ENCODE data around the gene CRKL. TPM values are rescaled to one million over a fixed set of nuclear protein-coding genes. Genes with fewer than 3 reads are reported as not detected.
A peak's percentile ranks its signal among the peaks of the same experiment; 100 is the strongest.
"Not testable (repeated sequence)": the region's sequence is repeated elsewhere in the genome, so short reads cannot be mapped to it uniquely, and the experiment has no call there.

Gene CRKL
- total RNA-seq, 2 experiments from 2014 or later, result 91.0 to 92.9 TPM

DNA sequence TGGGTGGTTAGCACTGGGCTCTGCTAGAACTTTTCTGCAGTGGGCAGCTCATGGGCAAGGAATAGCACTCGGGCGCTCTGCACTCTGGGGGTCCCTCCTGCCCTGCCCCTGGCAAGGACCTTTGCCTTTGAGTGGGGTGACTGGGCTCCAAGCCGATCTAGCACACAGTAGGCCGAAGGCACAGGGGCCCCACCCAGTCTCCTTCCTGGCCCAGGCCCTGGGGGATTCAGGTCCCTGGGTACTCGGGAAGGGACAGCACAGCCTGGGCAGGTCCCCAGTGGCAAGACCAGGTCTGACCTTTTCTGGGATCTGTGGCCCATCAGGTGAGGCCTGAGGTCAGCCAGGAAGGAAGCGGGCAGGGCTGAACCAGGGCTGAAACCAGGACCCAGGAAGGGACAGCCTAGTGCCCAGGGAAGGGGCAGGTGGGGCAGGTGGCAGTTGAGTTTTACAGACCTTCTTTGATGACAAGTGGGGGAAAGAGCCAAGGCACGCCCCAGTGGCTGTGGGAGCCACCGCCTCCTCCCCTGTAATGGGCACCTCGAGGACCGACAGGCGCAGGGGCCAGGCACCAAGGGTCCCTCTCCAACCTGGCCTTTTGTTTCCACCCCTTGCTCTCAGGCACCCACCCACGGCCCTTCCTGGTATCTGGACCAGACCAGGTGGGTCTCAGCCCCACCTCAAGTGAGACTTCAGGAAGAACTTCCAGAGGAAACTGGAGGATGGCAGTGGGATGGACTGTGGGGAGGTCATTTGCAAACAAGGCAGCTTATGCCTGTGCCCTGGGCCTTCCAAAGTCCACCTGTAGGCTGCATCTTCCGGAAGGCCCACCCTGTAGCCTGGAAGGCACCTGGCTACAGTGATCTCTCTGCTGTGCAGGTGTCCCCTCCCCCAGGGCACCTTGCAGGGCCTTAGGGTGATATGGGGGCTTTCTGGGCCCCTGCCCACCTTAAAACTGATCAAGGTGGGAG, 49.0 kb downstream of the CRKL start:
- Mint-ChIP-seq H3K27me3 (peaks cover 12% of the 10 kb centered on the region), H3K36me3 (no peaks in the 10 kb centered on the region), H3K4me3 (no peak overlapping the region), H3K4me1 (peaks cover 15% of the 10 kb centered on the region), H3K27ac (no peak overlapping the region), H3K9me3 (no peaks in the 10 kb centered on the region)
- DNase-seq (no peak), ATAC-seq (ENCODE audit: low read depth) (no peak)
- POLR2A ChIA-PET, result no interaction called here

DNA sequence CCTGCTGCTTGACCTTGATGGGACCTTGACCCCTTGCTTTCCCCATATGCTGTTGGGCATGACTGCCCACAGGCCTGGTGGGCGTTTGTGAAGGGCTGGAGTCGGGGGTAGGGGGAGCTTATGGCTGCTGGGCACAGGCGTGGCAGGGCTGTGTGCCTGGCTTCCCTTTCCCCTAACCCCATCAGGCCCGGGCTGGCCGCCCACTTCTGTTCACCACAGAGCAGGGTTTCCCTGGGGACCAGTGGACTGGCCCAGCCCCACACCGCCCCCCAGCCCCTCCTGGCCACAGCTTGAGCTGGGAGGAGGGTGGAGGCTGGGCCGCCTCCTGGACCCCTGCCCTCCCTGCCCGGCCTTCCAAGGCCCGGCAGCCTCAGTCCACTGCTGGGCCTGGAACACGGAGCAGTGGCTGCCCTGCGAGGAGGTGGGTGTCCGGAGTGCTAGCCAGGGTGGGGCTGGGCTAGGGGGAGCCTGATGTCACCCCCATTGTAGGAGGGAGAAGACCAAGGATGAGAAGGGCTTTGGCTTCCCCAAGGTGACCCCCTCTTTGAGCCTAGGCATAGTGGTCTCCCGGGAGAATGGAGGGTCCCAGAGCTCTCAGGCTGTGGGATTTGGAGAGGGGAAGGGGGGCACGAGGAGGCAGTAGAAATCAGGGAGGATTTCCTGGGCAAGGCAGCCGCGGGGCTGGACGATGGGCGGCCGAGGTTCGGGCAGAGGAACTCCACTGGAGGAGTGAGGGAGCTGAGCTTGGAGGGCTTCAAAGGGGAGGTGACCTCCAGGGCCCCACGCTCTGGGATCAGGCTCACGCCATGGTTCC, 49.9 kb downstream of the CRKL start, which contains the start of gene AIFM3:
AIFM3 (plus strand) TSS at position 373 of the 814 bp plus-strand sequence. CDS start 690 bp downstream, outside the sequence.
- ATAC-seq (ENCODE audit: low read depth) (no peak), DNase-seq (no peak)
- Mint-ChIP-seq H3K27ac (no peak within 1 kb of the TSS), H3K4me3 (no peak within 1 kb of the TSS), H3K27me3 (peaks cover 12% of the 10 kb centered on the region), H3K36me3 (no peaks in the 10 kb centered on the region), H3K9me3 (no peaks in the 10 kb centered on the region), H3K4me1 (peaks cover 12% of the 10 kb centered on the region)
- POLR2A ChIA-PET, result no interaction called here

DNA sequence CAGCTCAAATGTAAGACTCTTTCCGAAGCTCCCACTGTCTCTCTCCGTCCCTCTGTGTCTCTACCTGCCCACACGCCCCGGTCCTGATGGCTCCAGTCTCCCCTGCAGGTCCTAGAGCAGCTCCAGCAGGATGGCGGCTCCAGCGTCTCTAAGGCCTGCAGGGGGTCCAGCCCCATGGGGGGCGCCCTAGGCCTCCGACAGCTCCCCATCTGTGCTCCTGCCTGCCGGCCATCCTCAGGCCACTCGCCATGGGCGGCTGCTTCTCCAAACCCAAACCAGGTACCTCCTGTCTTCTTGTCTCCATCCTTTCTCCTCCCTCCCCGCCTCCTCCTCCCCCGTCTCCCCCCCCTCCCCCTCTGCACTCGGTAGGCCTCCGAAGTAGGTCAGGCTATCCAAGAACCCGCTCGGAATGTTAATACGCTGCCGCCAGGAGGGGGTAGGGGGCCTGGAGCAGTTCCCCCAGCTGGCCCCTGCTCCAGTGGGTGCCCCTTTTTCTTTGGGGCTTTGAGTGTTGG, 50.5 kb downstream of the CRKL start:
- no peak for ATAC-seq (ENCODE audit: low read depth)
- H3K4me3 Mint-ChIP-seq, result no peak overlapping the region
- POLR2A ChIA-PET, result no interaction called here

GRCh38 chr22:20968281-20968977, 51.2 kb downstream of the CRKL start:
- H3K27me3 Mint-ChIP-seq, result peaks cover 8% of the 10 kb centered on the region
- peaks cover 12% of the 10 kb centered on the region for H3K4me1 Mint-ChIP-seq
- POLR2A ChIA-PET, result no interaction called here
- no peaks in the 10 kb centered on the region for H3K9me3 Mint-ChIP-seq
- ATAC-seq (ENCODE audit: low read depth) (no peak), DNase-seq (no peak)
- H3K4me3 Mint-ChIP-seq, result no peak overlapping the region
- no peak overlapping the region for H3K27ac Mint-ChIP-seq
- no peaks in the 10 kb centered on the region for H3K36me3 Mint-ChIP-seq

More for the DNA sequence above, 50.5 kb downstream of the CRKL start:
- no peak for DNase-seq
- Mint-ChIP-seq H3K27ac (no peak overlapping the region), H3K4me1 (peaks cover 12% of the 10 kb centered on the region), H3K9me3 (no peaks in the 10 kb centered on the region), H3K36me3 (no peaks in the 10 kb centered on the region), H3K27me3 (peaks cover 12% of the 10 kb centered on the region)

DNA sequence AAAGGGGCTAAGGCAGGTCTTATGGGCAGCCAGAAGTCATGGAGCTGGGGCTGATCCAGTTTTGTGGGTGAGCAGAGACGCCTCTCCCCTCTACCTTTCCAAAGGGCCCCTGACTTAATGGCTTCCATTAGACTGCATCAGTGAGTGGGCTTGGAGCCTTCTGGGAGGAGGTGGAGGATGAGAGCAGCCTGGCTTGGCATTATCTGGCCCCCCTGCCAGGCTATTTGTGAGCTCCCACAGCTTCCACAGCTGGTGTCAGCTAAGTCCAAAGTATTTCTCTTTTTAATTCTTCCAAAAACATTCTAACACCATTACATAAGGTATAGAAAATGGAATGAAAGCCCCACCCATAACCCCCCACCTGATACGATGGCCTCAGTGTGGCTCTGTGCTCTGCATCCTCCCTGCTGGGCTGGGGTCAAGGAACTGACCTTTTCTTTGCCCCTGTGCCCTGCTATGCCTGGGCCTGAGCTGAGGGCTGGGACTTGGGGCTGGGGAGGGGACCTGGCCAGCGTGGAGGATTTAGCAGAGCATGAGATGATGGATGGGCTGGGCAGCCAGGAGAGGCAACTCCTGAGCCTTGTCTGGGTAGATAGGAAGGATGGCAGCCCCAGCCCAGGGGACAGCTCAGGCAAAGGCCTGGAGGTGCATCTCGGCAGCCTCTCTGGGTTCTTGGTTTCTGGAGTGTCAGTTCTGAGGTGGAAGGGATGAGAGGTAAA, 53.9 kb downstream of the CRKL start:
- peaks cover under 1% of the 10 kb centered on the region for H3K4me1 Mint-ChIP-seq
- no peak overlapping the region for H3K4me3 Mint-ChIP-seq
- POLR2A ChIA-PET, result interaction anchor here (1.1 kb wide), 1 partner anchor 18 kb away, joined by 3 read pairs; no protein-coding TSS in a partner anchor
- no peaks in the 10 kb centered on the region for H3K9me3 Mint-ChIP-seq
- ATAC-seq (ENCODE audit: low read depth), result no peak
- H3K27ac Mint-ChIP-seq, result no peak overlapping the region
- H3K36me3 Mint-ChIP-seq, result no peaks in the 10 kb centered on the region
- H3K27me3 Mint-ChIP-seq, result no peaks in the 10 kb centered on the region
- no peak for DNase-seq

DNA sequence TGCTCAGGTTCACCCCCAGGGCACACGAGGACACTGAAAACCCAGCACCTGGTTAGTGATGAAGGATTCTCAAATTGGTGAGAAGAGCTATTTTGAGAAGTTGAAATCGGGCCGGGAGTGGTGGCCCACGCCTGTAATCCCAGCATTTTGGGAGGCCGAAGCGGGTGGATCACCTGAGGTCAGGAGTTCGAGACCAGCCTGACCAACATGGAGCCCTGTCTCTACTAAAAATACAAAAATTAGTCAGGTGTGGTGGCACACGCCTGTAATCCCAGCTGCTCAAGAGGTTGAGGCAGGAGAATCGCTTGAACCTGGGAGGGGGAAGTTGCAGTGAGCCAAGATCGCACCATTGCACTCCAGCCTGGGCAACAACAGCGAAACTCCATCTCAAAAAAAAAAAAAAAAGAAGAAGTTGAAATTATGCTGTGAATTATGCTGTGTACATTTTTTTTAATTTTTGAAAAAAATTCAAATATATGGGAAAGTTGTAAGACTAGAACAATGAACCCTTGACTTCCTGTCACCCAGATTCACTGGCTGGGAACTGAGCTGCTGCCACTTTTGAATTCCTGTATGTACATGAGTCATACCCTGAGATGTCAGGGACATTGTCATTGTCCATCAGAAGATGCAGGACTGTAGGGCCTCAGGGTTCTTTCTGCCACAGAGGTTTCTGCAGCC, 54.9 kb downstream of the CRKL start:
- not testable (repeated sequence) for DNase-seq; H3K9me3 Mint-ChIP-seq; ATAC-seq (ENCODE audit: low read depth); H3K27me3 Mint-ChIP-seq; H3K4me1 Mint-ChIP-seq; H3K36me3 Mint-ChIP-seq; H3K4me3 Mint-ChIP-seq; H3K27ac Mint-ChIP-seq
- POLR2A ChIA-PET, result interaction anchor here (0.8 to 1.1 kb wide), 2 partner anchors 10 to 19 kb away, joined by 3 read pairs; partner anchors contain the start of gene LZTR1

DNA sequence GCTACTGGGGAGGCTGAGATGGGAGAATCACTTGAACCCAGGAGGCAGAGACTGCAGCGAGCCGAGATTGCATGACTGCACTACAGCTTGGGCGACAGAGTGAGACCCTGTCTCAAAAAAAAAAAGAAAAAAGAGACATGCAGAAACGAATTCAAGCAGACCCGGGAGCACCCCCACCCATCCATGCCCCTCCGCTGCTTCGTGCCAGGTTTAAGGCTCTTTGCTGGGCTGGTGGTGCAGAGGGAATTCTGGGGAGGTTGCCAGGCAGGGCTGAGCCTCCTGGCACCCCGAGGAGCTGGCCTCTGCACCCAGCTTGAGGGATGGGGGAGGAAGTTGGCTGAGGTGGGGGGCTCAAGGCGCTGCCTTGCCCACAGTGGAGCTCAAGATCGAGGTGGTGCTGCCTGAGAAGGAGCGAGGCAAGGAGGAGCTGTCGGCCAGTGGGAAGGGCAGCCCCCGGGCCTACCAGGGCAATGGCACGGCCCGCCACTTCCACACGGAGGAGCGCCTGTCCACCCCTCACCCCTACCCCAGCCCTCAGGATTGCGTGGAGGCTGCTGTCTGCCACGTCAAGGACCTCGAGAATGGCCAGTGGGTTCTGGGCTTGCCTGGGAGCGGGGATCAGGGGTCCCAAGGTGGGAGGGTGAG, 55.8 kb downstream of the CRKL start:
- ATAC-seq (ENCODE audit: low read depth), result no peak
- no peak overlapping the region for H3K4me3 Mint-ChIP-seq
- H3K4me1 Mint-ChIP-seq, result no peaks in the 10 kb centered on the region
- H3K27me3 Mint-ChIP-seq, result no peaks in the 10 kb centered on the region
- no peaks in the 10 kb centered on the region for H3K36me3 Mint-ChIP-seq
- DNase-seq, result no peak
- H3K9me3 Mint-ChIP-seq, result no peaks in the 10 kb centered on the region
- no peak overlapping the region for H3K27ac Mint-ChIP-seq
- POLR2A ChIA-PET, result interaction anchor here (0.8 kb wide), 1 partner anchor 9 kb away, joined by 3 read pairs; the partner anchor contains the start of gene LZTR1

DNA sequence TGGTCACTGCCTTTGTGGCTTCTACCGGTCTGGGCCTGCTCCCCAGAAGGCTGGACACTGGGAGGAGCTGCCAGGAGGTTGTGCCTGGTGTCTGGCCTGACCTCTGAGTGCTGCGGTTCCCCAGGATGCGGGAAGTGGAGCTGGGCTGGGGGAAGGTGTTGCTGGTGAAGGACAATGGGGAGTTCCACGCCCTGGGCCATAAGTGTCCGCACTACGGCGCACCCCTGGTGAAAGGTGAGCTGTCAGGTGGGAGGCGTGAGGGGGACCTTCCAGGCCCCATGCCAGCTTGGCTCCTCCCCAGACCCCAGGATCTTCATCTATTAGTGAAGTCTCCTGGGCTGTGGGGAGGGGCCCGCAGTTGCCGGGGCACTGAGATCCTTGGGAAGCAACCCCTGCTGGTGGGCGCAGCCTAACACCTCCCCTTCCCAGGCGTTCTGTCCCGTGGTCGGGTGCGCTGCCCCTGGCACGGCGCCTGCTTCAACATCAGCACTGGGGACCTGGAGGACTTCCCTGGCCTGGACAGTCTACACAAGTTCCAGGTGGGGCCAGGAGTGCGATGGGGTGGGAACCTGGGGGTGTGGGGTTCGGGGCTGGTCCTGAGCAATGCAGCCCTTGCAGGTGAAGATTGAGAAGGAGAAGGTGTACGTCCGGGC, 56.6 kb downstream of the CRKL start:
- POLR2A ChIA-PET, result no interaction called here
- Mint-ChIP-seq H3K36me3 (no peaks in the 10 kb centered on the region), H3K9me3 (peaks cover 2% of the 10 kb centered on the region), H3K4me1 (no peaks in the 10 kb centered on the region), H3K27me3 (no peaks in the 10 kb centered on the region), H3K4me3 (no peak overlapping the region), H3K27ac (peak overlapping the region; percentile 60)
- ATAC-seq (ENCODE audit: low read depth) (no peak), DNase-seq (no peak)

DNA sequence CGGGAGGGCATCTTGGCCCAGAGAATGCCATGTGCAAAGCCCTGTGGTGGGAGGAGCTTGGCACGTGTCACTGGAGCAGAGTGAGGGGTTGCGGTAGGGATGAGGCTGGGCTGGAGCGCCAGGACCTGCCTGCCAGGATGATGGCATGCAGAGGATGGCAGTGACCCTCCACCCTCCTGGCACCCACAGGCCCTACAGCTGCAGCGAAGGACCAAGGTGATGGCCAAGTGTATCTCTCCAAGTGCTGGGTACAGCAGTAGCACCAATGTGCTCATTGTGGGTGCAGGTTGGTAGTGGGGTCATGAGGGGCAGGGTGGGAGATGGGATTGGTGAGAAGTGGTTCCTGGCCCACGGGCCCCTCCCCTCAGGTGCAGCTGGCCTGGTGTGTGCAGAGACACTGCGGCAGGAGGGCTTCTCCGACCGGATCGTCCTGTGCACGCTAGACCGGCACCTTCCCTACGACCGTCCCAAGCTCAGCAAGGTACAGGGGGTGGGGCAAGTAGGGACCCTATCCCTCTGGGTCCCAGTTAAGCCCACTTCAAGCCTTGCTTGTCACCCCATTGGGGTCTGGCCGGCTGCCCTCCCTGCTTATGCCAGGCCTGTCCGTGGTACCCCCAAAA, 57.2 kb downstream of the CRKL start:
- ATAC-seq (ENCODE audit: low read depth), result no peak
- peaks cover 2% of the 10 kb centered on the region for H3K36me3 Mint-ChIP-seq
- no peak overlapping the region for H3K27ac Mint-ChIP-seq
- no peak overlapping the region for H3K4me3 Mint-ChIP-seq
- DNase-seq, result no peak
- POLR2A ChIA-PET, result no interaction called here
- H3K9me3 Mint-ChIP-seq, result peaks cover 6% of the 10 kb centered on the region
- H3K27me3 Mint-ChIP-seq, result no peaks in the 10 kb centered on the region
- H3K4me1 Mint-ChIP-seq, result peaks cover 5% of the 10 kb centered on the region

- H3K27ac Mint-ChIP-seq, result no peak overlapping the region
Measured at GRCh38 chr22:20975541-20976290, 58.5 kb downstream of the CRKL start.

More at GRCh38 chr22:20975541-20976290, 58.5 kb downstream of the CRKL start:
- DNase-seq, result no peak
- Mint-ChIP-seq H3K4me1 (peaks cover 10% of the 10 kb centered on the region), H3K9me3 (peaks cover 6% of the 10 kb centered on the region), H3K36me3 (peaks cover 2% of the 10 kb centered on the region), H3K4me3 (no peak overlapping the region), H3K27me3 (no peaks in the 10 kb centered on the region)
- POLR2A ChIA-PET, result no interaction called here
- ATAC-seq (ENCODE audit: low read depth), result no peak
